Nephron (organoid): ENCODE data around the gene CFAP100.

ENCODE experiments used
- H3K27ac Mint-ChIP-seq, 3 experiments: 2 replicates each; pipeline ENCODE4 v1.8.0; 2020; ENCODE audit warnings: mixed read lengths in 3 of 3, mild to moderate bottlenecking in 2 of 3, moderate library complexity in 1 of 3
- H3K27me3 Mint-ChIP-seq: 2 replicates; pipeline ENCODE4 v1.8.0; 2021; ENCODE audit warnings: low read depth, mild to moderate bottlenecking, moderate library complexity, mixed read lengths
- H3K36me3 Mint-ChIP-seq: 2 replicates; pipeline ENCODE4 v1.8.0; 2020; ENCODE audit warnings: low read depth, mixed read lengths
- H3K4me1 Mint-ChIP-seq: 2 replicates; pipeline ENCODE4 v1.8.0; 2020; ENCODE audit warnings: mixed read lengths
- H3K4me3 Mint-ChIP-seq, 3 experiments: 2 replicates each; pipeline ENCODE4 v1.8.0; 2020; ENCODE audit warnings: mild to moderate bottlenecking in 3 of 3, mixed read lengths in 3 of 3, moderate library complexity in 2 of 3
- H3K9me3 Mint-ChIP-seq: 2 replicates; pipeline ENCODE4 v1.8.0; 2020; ENCODE audit warnings: mixed read lengths
- CTCF ChIP-seq, 3 experiments: fragments of 200-600 bp; sonication (generic); IDR thresholded peaks; one replicate each; pipeline ENCODE4 v1.5.0; 2021; ENCODE audit warnings: antibody characterized with exemption in 3 of 3; ENCODE audit not compliant: unreplicated experiment in 3 of 3

The CFAP100 gene

GRCh38 chr3:126365351-126366277, 29.1 kb upstream of the CFAP100 start:
- H3K4me3 Mint-ChIP-seq, result no peak overlapping the region
- H3K36me3 Mint-ChIP-seq, result no peaks in the 10 kb centered on the region
- no peaks in the 10 kb centered on the region for H3K9me3 Mint-ChIP-seq
- no peak for TF ChIP-seq CTCF (IDR thresholded peaks at IDR 0.05; ENCODE audit: unreplicated experiment in 3 of 3)
- no peaks in the 10 kb centered on the region for H3K4me1 Mint-ChIP-seq
- peaks cover 29% of the 10 kb centered on the region for H3K27me3 Mint-ChIP-seq
- H3K27ac Mint-ChIP-seq, result peak overlapping the region in 1 of 3 experiments; percentile 92

- TF ChIP-seq CTCF (IDR thresholded peaks at IDR 0.05; ENCODE audit: unreplicated experiment in 3 of 3), result no peak
- H3K9me3 Mint-ChIP-seq, result no peaks in the 10 kb centered on the region
- no peaks in the 10 kb centered on the region for H3K4me1 Mint-ChIP-seq
- peak overlapping the region; percentile 26 to 92 (median 58) for H3K27ac Mint-ChIP-seq
- H3K27me3 Mint-ChIP-seq, result peaks cover 17% of the 10 kb centered on the region
- H3K4me3 Mint-ChIP-seq, result no peak overlapping the region
- no peaks in the 10 kb centered on the region for H3K36me3 Mint-ChIP-seq
Measured at GRCh38 chr3:126367316-126367805, 27.3 kb upstream of the CFAP100 start.

GRCh38 chr3:126369490-126369889, 25.2 kb upstream of the CFAP100 start:
- no peak overlapping the region for H3K27ac Mint-ChIP-seq
- TF ChIP-seq CTCF (IDR thresholded peaks at IDR 0.05; ENCODE audit: unreplicated experiment in 3 of 3), result no peak
- H3K27me3 Mint-ChIP-seq, result peaks cover 4% of the 10 kb centered on the region
- no peaks in the 10 kb centered on the region for H3K36me3 Mint-ChIP-seq
- H3K9me3 Mint-ChIP-seq, result no peaks in the 10 kb centered on the region
- H3K4me3 Mint-ChIP-seq, result no peak overlapping the region
- peaks cover 6% of the 10 kb centered on the region for H3K4me1 Mint-ChIP-seq

- no peak for TF ChIP-seq CTCF (IDR thresholded peaks at IDR 0.05; ENCODE audit: unreplicated experiment in 3 of 3)
- no peak overlapping the region for H3K27ac Mint-ChIP-seq
- peaks cover 3% of the 10 kb centered on the region for H3K27me3 Mint-ChIP-seq
- H3K4me1 Mint-ChIP-seq, result peaks cover 12% of the 10 kb centered on the region
- H3K36me3 Mint-ChIP-seq, result no peaks in the 10 kb centered on the region
- no peak overlapping the region for H3K4me3 Mint-ChIP-seq
- H3K9me3 Mint-ChIP-seq, result no peaks in the 10 kb centered on the region
Measured at GRCh38 chr3:126370055-126370454, 24.7 kb upstream of the CFAP100 start.

- Mint-ChIP-seq H3K36me3 (no peaks in the 10 kb centered on the region), H3K4me3 (no peak overlapping the region), H3K4me1 (peaks cover 15% of the 10 kb centered on the region), H3K9me3 (no peaks in the 10 kb centered on the region), H3K27me3 (peaks cover 3% of the 10 kb centered on the region), H3K27ac (no peak overlapping the region)
- no peak for TF ChIP-seq CTCF (IDR thresholded peaks at IDR 0.05; ENCODE audit: unreplicated experiment in 3 of 3)
Measured at GRCh38 chr3:126370606-126371005, 24.1 kb upstream of the CFAP100 start.
